Gastrocnemius medialis (tissue), 4 donors: ENCODE results near the gene PRICKLE2.

ENCODE experiments used
- POLR2A ChIP-seq, 2 donors: fragments of 450-650 bp; IDR thresholded peaks; one replicate each; pipeline ENCODE4 v1.6.1; 2017; ENCODE audit warnings: antibody characterized with exemption in 2 of 2, mild to moderate bottlenecking in 2 of 2, moderate library complexity in 2 of 2
- TF ChIP-seq, protein P1 (sequence below), 5 experiments: fragments of 450-650 bp in 3 of 5; fragments of 200-600 bp in 2 of 5; sonication (generic) in 2 of 5; IDR thresholded peaks in 4 of 5; conservative IDR thresholded peaks in 1 of 5; 1 replicate in 4 of 5; 2 replicates in 1 of 5; pipeline ENCODE4 v1.5.1; 2016 to 2019; ENCODE audit warnings: antibody characterized with exemption in 5 of 5, mild to moderate bottlenecking in 3 of 5, moderate library complexity in 3 of 5

DNA sequence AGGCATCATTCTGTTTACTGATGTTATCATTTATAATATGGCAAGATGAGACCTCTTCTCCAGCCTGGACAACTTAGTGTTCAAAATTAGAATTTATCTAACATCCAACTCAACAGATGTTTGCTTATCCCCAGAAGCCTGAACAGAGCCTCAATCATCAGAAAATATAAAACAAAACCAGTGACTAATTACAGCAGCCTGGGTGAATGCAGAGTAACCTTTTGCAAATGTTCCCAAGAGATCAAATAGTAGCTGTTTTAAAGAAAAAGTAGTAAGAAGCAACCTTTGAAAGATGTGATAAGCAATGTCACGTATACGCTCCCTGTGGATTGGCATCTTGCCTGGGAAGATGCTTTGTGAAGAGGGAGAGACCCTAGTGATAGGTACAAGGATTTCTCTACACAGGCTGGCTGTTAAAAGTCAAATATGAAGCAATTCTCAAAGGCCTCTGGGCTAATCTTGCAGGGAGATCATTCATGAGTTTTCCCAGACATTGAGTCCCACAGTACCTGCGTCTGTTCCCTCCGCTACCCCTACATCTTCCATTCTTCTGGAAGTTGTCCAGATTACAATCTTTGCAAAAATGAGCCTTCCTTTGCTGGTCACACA is 39.3 kb upstream of the PRICKLE2 start:
- TF ChIP-seq, protein P1, sequence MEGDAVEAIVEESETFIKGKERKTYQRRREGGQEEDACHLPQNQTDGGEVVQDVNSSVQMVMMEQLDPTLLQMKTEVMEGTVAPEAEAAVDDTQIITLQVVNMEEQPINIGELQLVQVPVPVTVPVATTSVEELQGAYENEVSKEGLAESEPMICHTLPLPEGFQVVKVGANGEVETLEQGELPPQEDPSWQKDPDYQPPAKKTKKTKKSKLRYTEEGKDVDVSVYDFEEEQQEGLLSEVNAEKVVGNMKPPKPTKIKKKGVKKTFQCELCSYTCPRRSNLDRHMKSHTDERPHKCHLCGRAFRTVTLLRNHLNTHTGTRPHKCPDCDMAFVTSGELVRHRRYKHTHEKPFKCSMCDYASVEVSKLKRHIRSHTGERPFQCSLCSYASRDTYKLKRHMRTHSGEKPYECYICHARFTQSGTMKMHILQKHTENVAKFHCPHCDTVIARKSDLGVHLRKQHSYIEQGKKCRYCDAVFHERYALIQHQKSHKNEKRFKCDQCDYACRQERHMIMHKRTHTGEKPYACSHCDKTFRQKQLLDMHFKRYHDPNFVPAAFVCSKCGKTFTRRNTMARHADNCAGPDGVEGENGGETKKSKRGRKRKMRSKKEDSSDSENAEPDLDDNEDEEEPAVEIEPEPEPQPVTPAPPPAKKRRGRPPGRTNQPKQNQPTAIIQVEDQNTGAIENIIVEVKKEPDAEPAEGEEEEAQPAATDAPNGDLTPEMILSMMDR (IDR thresholded peaks at IDR 0.05 in 4 of 5, conservative IDR thresholded peaks at IDR 0.05 in 1 of 5): no peak
- no peak for TF ChIP-seq POLR2A (IDR thresholded peaks at IDR 0.05)
